ENCODE results near the gene CLDN24. TPM values are rescaled to one million over a fixed set of nuclear protein-coding genes. Genes with fewer than 3 reads are reported as not detected.

The CLDN24 gene
- polyA plus RNA-seq, 1 of the 3 experiments (the other 2 are of a cell fraction), result not detected

DNA sequence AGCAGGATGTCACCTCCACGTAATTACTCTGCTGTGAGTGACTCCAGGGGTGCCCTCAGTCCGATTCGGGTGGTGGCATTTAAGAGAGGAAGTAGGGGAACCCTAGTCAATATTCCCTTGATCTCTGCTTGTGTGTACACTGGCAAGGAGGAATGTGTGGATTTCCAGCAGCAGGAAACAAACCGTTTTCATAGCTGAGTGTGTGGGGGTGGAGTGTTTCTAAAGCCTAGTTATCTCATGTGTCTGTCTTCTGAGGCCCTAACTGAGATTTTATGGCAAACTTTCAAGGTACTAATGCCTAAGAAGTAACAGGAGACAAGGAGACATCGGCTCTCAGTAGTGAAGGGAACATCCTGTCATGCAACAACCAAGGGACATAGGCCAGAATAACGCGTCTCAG lies 6.6 kb upstream of the CLDN24 start:
- ChIA-PET POLR2A (no interaction called here), CTCF (no interaction called here)
- H4K20me1 ChIP-seq (ENCODE audit: insufficient read depth), result no peaks in the 10 kb centered on the region
- H3K4me2 ChIP-seq, result no peak overlapping the region
- H3K9me3 ChIP-seq, result no peaks in the 10 kb centered on the region
- H3K4me3 ChIP-seq (ENCODE audit: low read depth in 2 of 2, low read length in 1 of 2), result no peak overlapping the region
- no peaks in the 10 kb centered on the region for H3K79me2 ChIP-seq (ENCODE audit: insufficient read depth)
- no peak overlapping the region for H3K27ac ChIP-seq (ENCODE audit: low read depth in 2 of 2, low read length in 1 of 2)
- H3K27me3 ChIP-seq (ENCODE audit: insufficient read depth), result no peaks in the 10 kb centered on the region
- 56% methylated on average over 7 of the region's 7 CpGs for WGBS (ENCODE audit: low lambda C conversion rate)
- H3K9ac ChIP-seq, result no peak overlapping the region
- DNase-seq, result no peak
- no peak for TF ChIP-seq GABPA (IDR thresholded peaks at IDR 0.05; ENCODE audit: low read depth)
- TF ChIP-seq MEF2A (IDR thresholded peaks at IDR 0.05; ENCODE audit: borderline replicate concordance, low read depth), result no peak
- TF ChIP-seq ELF1 (IDR thresholded peaks at IDR 0.05), result no peak
- no peak for TF ChIP-seq EZH2phosphoT487 (IDR thresholded peaks at IDR 0.05; ENCODE audit: borderline replicate concordance, low read depth)
- no peak for TF ChIP-seq YY1 (IDR thresholded peaks at IDR 0.05; ENCODE audit: low read depth)
- no peak for TF ChIP-seq RXRA (IDR thresholded peaks at IDR 0.05; ENCODE audit: borderline replicate concordance, low read depth)
- TF ChIP-seq RCOR1 (IDR thresholded peaks at IDR 0.05; ENCODE audit: low read length), result no peak
- no peak for TF ChIP-seq POLR2AphosphoS5 (IDR thresholded peaks at IDR 0.05; ENCODE audit: low read depth, low read length)
- H2AFZ ChIP-seq (ENCODE audit: low read depth), result no peak overlapping the region
- peaks cover 0 to under 1% of the 10 kb centered on the region in 2 experiments; a peak in 2 of 4 replicates for H3K4me1 ChIP-seq (ENCODE audit: control insufficient read depth in 1 of 2, insufficient read depth in 2 of 2, low read depth in 1 of 2, low read length in 1 of 2)
- H3K36me3 ChIP-seq (replicated peaks in 1 of 2; ENCODE audit: control insufficient read depth in 1 of 2, insufficient read depth in 2 of 2, low read length in 1 of 2), result no peaks in the 10 kb centered on the region
- H3K9me2 ChIP-seq, result no peaks in the 10 kb centered on the region
- H3F3A ChIP-seq (replicated peaks; ENCODE audit: insufficient read depth), result no peaks in the 10 kb centered on the region

DNA sequence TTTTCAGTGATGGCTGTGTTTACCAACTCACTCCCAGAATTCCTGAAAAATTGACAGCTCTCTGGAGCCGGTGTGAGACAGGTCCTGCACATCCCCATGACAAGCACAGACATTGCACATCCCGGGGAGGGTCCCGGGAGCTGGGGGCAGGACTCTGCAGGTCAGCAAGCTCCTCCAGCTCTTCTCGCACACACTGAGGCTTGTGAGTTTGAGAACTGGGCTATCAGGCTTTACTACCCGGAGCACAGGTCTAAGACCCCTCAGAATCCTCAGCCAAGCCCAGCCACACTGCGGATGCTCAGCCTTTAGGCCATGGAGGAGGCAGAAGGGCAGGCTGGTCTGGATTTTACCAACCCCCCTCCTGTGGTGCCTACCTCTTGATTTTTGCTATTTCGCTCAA lies 5.6 kb upstream of the CLDN24 start:
- Histone ChIP-seq H3K9me3 (no peaks in the 10 kb centered on the region), H3K27me3 (ENCODE audit: insufficient read depth) (no peaks in the 10 kb centered on the region), H3F3A (replicated peaks; ENCODE audit: insufficient read depth) (no peaks in the 10 kb centered on the region), H2AFZ (ENCODE audit: low read depth) (no peak overlapping the region), H3K4me1 (ENCODE audit: control insufficient read depth in 1 of 2, insufficient read depth in 2 of 2, low read depth in 1 of 2, low read length in 1 of 2) (no peaks in the 10 kb centered on the region), H3K9me2 (no peaks in the 10 kb centered on the region), H3K4me2 (no peak overlapping the region), H3K9ac (no peak overlapping the region), H3K36me3 (replicated peaks in 1 of 2; ENCODE audit: control insufficient read depth in 1 of 2, insufficient read depth in 2 of 2, low read length in 1 of 2) (no peaks in the 10 kb centered on the region), H3K79me2 (ENCODE audit: insufficient read depth) (no peaks in the 10 kb centered on the region), H4K20me1 (ENCODE audit: insufficient read depth) (no peaks in the 10 kb centered on the region), H3K27ac (ENCODE audit: low read depth in 2 of 2, low read length in 1 of 2) (no peak overlapping the region), H3K4me3 (ENCODE audit: low read depth in 2 of 2, low read length in 1 of 2) (no peak overlapping the region)
- WGBS (ENCODE audit: low lambda C conversion rate), result 84% methylated on average over 5 of the region's 7 CpGs
- TF ChIP-seq EP300 (IDR thresholded peaks at IDR 0.05; ENCODE audit: borderline replicate concordance in 1 of 2, low read depth in 1 of 2, low read length in 1 of 2), result no peak
- TF ChIP-seq NFIC (IDR thresholded peaks at IDR 0.05; ENCODE audit: borderline replicate concordance), result no peak
- TF ChIP-seq, protein P1, sequence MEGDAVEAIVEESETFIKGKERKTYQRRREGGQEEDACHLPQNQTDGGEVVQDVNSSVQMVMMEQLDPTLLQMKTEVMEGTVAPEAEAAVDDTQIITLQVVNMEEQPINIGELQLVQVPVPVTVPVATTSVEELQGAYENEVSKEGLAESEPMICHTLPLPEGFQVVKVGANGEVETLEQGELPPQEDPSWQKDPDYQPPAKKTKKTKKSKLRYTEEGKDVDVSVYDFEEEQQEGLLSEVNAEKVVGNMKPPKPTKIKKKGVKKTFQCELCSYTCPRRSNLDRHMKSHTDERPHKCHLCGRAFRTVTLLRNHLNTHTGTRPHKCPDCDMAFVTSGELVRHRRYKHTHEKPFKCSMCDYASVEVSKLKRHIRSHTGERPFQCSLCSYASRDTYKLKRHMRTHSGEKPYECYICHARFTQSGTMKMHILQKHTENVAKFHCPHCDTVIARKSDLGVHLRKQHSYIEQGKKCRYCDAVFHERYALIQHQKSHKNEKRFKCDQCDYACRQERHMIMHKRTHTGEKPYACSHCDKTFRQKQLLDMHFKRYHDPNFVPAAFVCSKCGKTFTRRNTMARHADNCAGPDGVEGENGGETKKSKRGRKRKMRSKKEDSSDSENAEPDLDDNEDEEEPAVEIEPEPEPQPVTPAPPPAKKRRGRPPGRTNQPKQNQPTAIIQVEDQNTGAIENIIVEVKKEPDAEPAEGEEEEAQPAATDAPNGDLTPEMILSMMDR (IDR thresholded peaks at IDR 0.05), result no peak
- no peak for TF ChIP-seq RAD21 (IDR thresholded peaks at IDR 0.05; ENCODE audit: low read length)
- TF ChIP-seq NRF1 (IDR thresholded peaks at IDR 0.05; ENCODE audit: low read depth, low read length), result no peak
- TF ChIP-seq, protein P2, sequence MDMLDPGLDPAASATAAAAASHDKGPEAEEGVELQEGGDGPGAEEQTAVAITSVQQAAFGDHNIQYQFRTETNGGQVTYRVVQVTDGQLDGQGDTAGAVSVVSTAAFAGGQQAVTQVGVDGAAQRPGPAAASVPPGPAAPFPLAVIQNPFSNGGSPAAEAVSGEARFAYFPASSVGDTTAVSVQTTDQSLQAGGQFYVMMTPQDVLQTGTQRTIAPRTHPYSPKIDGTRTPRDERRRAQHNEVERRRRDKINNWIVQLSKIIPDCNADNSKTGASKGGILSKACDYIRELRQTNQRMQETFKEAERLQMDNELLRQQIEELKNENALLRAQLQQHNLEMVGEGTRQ (IDR thresholded peaks at IDR 0.05; ENCODE audit: borderline replicate concordance, low read depth, low read length), result no peak
- no peak for TF ChIP-seq TCF12 (IDR thresholded peaks at IDR 0.05)
- TF ChIP-seq ELF1 (IDR thresholded peaks at IDR 0.05), result no peak
- no peak for TF ChIP-seq EZH2phosphoT487 (IDR thresholded peaks at IDR 0.05; ENCODE audit: borderline replicate concordance, low read depth)
- TF ChIP-seq, protein P3, sequence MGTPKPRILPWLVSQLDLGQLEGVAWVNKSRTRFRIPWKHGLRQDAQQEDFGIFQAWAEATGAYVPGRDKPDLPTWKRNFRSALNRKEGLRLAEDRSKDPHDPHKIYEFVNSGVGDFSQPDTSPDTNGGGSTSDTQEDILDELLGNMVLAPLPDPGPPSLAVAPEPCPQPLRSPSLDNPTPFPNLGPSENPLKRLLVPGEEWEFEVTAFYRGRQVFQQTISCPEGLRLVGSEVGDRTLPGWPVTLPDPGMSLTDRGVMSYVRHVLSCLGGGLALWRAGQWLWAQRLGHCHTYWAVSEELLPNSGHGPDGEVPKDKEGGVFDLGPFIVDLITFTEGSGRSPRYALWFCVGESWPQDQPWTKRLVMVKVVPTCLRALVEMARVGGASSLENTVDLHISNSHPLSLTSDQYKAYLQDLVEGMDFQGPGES (IDR thresholded peaks at IDR 0.05; ENCODE audit: low read depth, low read length), result no peak
- TF ChIP-seq SMC3 (IDR thresholded peaks at IDR 0.05; ENCODE audit: low read depth, low read length), result no peak
- ChIA-PET POLR2A (no interaction called here), CTCF (interaction anchor here (1.4 kb wide), 1 partner anchor 66 kb away, joined by 4 read pairs; no protein-coding TSS in a partner anchor)
- DNase-seq, result no peak
